ENCODE results near the gene CDRT4.
"Not testable (repeated sequence)": the region's sequence is repeated elsewhere in the genome, so short reads cannot be mapped to it uniquely, and the experiment has no call there.

Gene CDRT4

DNA sequence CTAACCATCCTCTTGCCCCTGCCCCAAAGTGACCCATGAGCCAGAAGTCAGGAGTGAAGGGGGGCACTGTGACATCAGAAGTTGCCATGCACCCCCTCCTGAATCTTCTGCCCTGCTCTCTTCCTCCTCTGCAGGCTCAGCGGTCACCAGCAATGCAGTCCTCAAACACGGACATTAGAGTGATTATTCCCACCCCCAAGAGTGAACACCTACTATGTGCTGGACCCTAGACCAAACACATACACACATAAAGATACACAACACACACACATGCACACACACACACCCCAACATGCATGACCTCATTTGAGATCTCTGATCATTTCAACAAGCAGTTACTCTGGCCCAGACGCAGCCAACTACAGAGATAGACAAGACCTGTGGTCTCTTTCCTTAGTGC, at the start of gene CDRT4:
Gene CDRT4, minus strand, starts transcription at position 30 of the 400 bp plus-strand sequence. CDS start 27,383 bp downstream, outside the sequence.
- DNase-seq, result no peak

DNA sequence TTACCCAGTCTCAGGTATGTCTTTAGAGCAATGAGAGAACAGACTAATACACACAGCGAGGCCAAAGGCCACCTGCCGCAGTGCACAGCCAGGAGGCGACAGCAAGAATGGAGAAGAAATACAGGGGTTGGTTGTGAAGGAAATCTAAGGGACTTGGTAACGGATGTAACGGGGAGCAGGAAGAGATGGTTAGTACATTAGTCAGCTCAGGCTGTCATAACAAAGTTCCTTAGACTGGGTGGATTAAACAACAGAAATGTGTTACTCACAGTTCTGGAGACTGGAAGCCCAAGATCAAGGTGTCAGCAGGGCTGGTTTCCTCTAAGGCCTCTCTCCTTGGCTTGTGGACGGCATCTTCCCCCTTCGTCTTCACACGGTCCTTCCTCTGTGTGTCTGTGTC, 48.7 kb upstream of the CDRT4 start:
- DNase-seq, result no peak

DNA sequence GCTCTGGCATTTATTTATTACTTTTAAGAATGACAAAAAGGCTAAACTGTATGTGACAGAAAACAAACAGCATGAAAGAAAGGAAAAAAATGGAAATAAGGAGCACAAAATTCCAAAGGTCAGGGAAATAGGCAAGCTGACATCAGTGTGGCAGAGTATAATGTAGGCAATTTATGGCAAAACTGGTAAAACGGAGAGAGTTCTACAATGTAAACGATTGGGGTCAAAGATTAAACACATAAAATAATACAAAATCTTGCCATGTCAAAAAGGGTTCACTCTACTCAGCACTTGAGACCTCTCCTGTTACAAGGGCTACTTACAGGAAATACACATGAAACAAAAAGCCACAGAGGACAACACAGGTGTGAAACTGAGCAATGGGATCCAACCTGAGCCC, 47.0 kb upstream of the CDRT4 start:
- DNase-seq, result no peak

DNA sequence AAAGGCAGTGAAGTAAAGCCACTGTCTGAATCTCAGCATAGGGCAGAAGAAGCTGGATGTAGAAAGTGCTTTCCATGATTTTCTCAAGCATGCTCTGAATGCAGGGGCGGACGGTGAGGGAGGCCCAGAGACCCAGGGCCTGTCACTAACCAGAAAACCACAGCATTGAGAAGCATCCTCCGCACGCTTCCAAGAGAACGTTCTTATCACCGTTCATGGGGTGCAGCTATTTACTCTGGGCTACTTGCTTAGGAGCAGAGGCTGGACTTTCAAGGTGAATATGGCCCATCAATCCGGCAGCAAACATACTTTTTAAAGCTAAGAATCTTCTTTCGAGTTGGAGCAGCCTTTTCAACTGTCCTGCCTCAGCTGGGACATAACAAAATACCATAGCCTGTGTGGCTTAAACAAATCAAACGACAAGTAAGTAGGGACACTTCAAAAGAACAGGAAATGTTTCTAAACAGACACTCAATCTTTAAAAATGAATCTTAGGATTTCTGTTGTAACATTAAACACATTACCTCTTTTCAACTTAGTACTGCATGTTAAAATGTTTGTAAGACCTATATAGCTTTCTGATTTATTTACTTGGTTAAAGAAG, 46.5 kb upstream of the CDRT4 start:
- DNase-seq, result no peak

DNA sequence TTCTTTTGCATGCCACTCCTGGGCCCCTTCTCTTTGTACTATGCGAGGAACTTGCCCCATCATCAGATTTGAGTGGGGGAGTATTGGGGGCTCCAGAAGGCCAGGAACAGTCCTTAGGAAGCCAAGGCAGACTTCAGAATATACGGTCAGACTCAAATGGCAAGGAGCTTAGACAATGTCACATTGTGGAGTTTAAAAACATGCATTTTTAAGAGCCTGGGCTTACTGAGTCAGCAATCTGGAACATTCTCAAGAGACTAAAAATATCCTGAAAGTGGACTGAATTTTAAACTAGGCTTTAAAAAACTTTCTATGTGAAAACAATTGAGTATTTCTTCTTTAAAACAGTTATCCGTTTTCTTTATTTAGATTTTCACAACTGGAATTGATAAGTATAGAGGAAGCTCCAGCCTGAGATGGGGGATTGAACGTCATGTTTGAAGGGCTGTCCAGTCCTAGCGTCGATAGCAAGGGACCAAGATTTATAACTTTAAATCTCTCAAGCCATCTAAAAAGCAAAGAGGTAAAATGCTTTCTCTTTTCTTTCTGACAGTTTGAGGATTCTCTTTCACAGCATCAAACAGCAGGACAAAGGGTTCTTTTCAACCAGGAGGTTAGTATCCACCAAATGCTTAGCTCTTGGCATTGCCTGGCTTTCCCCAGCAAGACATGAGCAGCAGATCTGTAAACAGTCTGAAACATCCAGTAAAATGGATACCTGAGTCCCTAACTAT, 45.8 kb upstream of the CDRT4 start:
- no peak for DNase-seq

DNA sequence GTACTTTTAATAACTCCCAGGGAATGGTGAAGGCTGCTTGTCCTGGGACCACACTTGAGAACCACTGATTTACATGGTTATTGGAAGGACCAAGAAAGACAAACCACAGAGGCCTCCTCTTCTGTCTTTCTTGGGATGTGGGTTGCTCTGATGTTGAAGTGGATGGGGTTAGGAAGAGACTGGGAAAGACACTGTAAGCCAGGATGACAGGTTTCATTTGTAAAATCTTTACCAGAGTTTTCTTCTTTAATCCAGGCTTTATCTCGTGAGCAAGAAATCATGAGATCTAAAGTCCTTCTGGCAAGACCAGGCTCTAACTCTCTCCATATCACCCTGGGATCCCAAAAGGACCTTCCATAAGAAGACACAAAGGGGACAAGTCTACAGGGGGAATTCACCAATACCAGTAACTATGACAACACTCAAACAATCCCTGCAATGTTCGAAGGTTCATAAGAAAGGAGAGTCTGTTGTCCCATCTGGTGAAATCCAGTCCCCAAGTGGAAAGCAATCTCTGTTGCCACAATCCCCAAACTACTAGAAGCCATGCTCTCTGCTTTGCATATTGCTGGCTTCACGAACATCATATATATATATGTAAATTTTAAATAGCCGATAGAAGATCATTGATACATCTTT, 44.8 kb upstream of the CDRT4 start:
- no peak for DNase-seq

DNA sequence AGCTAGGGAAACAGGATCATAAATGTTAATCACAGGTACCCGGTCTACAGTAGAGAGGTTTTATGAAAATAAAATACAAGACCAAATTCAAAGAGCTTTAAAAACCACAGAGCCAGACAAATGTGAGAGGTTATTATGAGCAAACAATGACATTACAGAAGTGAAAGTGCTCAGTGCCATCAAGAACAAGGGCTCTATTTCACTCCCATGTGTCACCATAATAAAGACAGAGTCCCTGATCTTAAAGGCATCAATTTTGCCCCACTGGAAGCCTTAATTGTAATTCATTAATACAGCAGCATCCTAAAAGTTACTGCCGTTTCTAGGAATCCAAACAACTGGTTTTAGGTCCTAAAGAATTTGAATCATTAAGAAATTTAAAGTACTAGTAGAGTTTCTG, 43.7 kb upstream of the CDRT4 start:
- DNase-seq, result no peak

DNA sequence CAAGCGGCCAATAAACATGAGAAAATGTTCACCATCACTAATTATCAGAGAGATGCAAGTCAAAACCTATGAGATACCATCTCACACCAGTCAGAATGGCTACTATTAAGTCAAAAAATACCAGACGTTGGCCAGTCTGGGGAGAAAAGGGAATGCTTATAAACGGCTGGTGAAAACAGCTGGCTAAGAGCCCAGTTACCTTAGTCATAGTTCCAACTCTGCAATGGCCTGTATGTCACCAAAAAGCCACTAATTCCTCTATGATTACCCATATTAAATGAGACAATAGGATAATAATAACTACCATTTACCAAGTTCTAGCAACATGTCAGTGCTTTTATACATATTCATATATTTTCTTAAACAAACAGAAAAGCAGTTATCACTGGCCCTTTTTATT, 42.9 kb upstream of the CDRT4 start:
- DNase-seq, result no peak

DNA sequence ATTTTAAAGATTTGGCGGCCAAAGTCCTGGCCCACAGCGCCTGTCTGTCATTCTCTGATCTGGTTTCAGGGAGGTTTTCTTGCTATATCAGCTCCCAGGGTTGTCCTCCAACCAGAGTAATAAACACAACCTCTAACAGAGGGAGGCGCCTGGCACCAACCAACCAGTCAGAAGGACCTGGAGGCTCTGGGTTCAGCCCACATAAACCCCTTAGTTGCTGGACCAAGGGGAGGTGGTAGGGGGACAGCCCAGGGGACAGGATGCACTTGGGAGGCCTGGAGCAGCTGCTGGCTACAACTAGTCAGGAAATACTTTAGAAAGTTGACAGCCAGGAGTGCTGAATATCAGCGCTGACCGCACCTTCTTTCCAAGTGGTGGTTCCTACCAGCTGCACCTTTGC, 41.7 kb upstream of the CDRT4 start:
- no peak for DNase-seq

DNA sequence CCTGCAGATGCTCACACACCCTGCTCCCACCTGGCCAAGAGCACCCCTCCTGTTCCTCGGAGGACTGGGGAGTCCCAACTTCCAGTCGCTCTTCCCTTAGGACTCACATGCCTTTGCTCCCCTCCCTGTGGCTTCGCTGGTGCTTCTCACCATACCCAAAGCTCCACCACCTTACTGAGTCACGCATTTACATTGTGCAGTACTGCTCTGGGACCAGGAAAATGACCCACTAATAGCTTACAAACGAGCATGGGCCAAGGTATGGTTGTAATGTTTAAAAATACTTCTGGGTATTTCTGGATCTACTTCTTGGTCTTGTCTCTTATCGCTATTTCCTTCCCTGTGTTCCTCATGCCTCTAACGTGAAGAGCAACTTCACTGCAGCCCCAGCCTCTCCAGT, 41.0 kb upstream of the CDRT4 start:
- no peak for DNase-seq

DNA sequence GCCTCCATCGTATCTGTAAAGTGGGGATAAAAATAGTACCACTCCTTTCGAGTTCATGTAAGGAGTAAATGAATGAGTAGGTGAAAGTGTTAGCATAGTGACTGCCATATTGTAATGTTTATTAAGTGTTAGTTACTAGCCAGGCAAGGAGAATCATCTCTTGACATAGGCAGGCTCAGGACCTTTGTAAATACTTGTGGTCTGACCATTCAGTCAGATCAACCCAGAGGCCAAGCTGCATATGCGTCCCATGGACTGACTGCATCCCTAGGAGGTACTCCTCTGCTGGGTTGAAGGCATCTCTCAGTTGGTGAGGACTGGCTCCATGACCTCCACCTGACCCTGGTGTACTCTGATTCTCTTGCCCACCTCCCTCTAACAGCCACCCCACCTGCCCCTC, 40.5 kb upstream of the CDRT4 start:
- no peak for DNase-seq

DNA sequence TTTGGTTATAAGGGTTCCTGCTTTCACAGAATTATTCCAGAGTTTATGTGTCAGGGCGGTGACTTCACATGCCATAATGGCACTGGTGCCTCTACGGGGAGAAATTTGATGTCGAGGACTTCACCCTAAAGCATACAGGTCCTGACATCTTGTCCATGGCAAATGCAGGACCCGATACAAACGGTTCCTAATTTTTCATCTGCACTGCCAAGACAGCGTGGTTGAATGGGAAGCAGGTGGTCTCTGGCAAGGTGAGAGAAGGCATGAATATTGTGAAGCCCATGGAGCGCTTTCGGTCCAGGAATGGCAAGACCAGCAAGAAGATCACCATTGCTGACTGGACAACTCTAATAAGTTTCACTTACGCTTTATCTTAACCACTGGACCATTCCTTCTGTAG, 39.6 kb upstream of the CDRT4 start:
- no peak for DNase-seq

DNA sequence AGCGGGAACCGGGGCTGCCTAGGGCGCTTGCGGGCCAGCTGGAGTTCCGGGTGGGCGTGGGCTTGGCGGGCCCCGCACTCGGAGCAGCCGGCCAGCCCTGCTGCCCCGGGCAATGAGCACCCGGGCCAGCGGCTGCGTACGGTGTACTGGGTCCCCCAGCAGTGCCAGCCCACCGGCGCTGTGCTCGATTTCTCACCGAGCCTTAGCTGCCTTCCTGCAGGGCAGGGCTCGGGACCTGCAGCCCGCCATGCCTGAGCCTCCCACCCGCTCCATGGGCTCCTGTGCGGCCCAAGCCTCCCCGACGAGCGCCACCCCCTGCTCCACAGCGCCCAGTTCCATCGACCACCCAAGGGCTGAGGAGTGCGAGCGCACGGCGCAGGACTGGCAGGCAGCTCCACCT, 38.3 kb upstream of the CDRT4 start:
- not testable (repeated sequence) for DNase-seq

DNA sequence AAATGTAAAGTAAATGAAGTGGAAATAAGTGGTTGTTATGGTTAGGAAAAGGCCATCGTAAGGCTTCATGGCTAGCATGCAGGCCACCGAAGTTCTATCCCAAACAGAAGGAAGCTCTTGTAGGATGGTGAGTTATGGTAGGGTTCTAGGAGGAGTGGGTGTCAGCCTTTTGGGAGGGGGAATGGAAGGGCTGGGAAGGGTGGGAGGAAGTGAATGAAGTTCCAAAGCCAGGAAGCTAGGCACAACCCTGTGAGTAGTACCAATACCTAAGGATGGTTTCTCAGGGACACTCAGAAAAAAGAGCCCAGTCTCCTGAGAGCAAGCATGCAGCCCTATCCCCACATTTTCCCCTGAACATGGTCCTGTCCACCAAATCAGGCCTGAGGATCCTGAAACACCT, 36.3 kb upstream of the CDRT4 start:
- no peak for DNase-seq

DNA sequence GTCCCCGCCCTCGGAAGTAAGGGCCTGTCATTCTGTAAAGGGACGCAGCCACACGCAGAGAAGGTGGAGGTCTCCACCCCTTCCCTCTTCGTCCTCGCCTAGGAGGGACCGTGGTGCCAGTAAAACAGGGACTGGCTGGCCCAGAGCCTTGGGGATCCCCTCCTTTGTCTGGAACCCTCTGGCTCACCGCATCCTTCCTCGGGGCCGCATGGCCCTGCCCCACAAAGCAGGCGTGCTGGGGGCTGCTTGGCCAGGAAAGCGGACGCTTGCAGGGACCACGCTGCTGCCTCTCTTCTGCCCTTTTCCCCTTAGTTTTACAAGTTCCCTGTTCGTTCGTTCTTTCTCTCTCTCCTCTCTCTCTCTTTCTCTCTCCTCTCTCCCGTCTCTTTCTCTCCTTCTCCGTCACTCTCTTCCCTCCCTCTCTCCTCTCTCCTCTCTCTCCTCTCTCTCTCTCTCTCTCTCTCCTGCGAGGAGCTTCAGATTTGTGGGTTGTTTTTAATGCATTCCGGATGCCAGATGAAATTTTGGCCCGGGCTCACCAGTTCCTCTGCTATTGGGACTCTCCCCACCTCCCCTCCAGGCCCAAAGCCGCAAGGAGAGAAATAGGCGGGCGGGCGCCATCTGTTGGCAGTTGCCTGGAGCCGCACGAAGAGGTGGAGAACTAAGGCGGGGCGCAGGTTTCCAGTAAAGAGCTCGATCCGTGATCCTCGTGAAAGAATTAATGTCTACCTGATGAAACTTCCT, 35.1 kb upstream of the CDRT4 start:
- peak; percentile 48 for DNase-seq

DNA sequence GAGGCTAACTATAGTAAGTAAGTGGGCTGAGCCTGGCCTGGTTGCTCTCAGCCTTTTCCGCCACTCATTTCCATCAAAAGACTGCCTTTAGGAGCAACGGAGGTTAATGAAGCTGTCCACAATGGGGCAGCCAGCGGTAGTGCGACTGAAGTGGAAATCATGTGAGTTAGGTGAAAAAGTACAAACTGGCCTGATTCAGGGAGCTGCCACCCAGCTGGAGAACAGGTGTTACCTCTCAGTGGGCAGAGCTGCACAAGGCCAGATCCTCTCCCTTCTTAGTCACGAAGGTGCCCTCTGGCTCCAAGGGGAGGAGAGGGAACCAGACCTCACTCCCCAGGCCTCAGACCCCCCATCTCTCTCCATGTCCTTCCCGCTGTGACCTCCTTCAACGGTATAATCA, 34.4 kb upstream of the CDRT4 start:
- no peak for DNase-seq

DNA sequence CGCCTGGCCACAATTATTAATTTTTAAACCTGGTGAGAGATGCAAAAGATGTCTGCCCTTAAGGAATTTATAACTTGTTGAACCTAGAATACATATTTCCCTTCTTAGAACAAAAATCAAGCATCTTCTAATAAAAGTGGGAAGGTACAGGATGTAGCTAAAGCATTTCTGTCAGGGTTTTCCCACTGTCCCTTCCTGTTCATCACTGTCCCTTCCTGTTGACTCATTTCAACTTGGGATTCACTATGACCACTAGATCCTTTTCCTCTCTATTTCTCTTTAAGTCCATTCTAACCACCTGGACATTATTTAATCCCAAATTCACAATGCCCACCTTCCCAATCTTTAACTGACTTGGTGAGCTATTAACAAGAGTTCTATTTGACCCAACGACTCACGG, 33.9 kb upstream of the CDRT4 start:
- no peak for DNase-seq

DNA sequence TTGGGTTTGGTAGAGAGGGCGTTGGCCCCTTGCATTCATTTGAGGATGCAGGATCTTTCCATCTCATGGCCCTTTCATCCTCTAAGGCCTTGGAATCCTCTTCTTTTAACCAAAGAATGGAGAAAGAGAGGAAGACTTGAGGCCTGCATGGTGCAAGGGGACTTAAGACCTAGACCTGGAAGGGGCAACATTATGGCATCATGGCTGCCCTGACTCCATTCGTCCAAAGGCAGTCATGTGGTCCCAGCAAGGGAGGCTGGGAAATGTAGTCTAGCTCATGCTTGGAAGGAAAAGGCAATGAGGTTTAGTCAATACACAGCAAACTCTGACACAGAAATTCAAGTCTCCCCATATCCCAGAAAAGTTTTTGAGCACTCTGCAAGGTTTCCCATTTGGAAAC, 30.7 kb upstream of the CDRT4 start:
- no peak for DNase-seq

DNA sequence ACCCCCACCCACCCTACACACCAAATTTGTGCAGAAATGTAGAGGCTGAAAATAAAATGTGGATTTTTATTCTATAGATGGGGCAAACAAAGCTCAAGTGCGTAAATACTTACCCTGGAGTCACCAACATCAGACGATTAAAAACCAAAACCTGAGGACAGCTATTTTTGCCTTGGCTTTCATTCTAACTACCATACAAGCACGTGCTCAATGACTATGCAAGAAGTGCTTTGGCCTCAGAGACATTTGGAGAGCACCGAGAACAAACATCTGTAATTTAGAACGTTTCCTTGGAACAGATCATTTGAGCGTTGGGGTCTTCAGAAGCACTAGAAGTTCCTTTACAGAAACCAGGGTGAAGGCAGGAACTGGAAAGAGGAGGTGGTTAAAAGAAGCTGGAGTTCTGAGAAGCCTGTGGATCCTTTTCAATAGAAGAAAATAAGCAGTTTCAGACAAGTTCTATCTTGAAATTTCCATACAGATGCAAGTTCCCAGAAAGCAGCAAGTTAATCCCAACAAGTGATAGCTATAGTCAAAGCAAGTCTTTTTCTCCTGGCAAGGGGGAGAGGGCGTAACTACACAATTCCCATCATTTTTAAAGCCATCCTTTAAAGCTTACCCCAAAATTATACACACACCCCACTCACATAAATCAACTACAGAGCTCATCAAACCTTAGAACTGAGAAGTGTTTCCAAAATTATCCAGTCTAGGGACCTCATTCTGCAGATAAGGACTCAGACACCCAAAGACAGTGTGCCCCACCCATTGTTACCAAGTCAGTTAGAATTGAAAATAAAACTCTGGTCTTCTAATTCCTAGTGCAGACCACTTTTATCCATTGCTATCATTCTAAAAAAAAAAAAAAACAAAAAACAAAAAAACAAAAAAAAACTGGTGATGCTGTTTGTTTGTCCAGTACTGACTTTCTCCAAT, 29.6 kb upstream of the CDRT4 start:
- DNase-seq, result no peak

DNA sequence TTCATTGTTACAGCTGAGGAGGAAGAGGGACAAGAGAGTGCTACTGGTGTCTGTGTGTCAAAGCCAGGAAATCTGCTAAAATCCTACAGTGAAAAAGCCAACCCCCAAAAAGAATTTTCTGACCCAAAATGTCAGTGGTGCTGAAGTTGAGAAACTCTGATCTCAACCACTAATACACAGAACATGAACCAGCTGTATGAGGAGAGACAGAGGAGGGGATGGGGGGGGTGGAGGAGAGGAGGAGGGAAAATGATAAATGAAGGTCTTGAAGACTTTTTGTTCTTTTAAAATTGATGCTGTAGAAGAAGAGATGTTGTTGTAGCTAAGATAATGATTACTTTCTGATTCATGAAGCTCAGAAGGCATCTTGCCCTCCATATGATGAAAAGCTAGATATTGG, 27.4 kb upstream of the CDRT4 start:
- no peak for DNase-seq

DNA sequence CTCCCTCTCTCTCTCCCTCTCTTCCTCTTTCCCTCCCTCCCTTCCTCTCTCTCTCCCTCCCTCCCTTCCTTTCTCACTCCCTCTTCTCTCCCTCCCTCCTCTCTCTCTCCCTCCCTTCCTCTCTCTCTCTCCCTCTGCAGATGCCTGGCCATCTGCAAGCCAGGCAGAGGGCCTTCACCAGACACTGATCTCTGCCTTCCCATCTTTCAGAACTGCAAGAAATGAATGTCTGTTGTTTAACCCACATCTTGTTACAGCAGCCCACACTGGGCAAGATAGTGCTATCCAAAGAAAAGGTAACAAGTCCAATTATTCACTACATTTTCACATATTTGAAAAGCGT, 26.2 kb upstream of the CDRT4 start:
- no peak for DNase-seq

DNA sequence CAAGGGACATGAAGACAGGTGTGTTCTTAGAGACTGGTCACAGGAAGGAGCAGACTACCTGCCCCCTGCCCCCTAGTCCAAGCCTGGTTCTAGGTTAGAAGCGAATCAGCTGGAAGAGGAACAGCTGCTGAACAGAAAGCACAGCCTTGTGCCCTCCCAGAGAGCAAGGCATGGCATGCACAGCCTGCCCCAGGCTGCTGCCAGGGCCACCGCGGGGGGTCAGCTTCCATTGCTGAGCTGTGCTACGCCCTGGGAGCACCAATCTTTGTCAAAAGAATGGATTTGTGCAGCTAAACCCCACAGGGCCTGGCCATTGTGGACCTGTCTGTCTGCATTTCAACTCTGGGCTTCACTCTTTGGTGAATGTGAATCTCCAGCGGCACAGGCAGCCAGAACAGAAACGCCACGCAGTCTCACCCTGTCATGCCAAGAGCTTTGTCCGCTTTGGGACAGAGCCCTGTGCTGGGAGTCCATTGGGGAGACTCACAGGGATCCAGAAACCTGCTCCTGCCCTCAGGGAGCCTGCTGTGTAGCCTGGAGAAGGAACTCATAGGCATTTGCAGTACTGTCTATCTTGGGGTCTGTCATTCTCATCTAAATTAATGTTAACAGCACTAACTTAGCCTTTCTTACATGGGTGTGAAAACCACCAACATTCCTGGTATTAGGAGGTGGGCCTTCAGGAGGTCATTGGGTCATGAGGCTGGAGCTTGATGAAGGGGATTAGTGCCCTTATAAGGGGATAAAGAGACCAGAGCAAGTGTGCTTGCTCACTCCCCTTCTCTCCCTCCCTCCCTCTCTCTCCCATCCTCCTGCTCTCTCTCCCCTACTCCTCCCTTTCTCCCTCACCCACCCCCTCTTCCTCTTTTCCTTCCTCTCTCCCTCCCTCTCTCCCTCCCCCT, 25.6 kb upstream of the CDRT4 start:
- no peak for DNase-seq
